Stromal cell of bone marrow (primary cell): ENCODE measurements around the gene MYO3B.
"Not testable (repeated sequence)": the region's sequence is repeated elsewhere in the genome, so short reads cannot be mapped to it uniquely, and the experiment has no call there.

ENCODE experiments used
- DNase-seq: peaks from one replicate; pipeline ENCODE4 v3.0.0-alpha.2; 2012; ENCODE audit warnings: low read depth

The MYO3B gene

DNA sequence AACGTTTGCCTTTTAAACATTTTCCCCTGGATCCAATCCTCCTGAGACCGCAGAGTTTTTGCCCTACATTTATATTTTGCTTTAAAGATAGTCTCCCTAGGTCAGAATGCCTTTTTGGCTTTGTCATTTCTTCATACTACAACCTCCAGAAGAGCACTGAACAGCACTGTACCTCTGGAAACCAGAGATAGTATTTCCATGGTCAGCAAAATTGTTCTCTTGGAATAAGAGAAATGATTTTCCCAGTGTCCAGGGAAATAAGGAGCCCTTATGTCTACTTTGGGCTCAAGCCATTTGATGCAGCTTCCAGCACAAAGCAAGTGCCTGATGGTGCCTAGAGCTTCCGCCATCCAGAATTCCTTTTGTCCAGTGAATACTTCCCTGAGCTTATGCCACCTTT, 461.7 kb downstream of the MYO3B start:
- no peak for DNase-seq

GRCh38 chr2:170641961-170642360, 464.0 kb downstream of the MYO3B start:
- no peak for DNase-seq

GRCh38 chr2:170643346-170643745, 465.4 kb downstream of the MYO3B start:
- no peak for DNase-seq

- no peak for DNase-seq
These were observed 469.9 kb downstream of the MYO3B start for GRCh38 chr2:170647741-170648436.

DNA sequence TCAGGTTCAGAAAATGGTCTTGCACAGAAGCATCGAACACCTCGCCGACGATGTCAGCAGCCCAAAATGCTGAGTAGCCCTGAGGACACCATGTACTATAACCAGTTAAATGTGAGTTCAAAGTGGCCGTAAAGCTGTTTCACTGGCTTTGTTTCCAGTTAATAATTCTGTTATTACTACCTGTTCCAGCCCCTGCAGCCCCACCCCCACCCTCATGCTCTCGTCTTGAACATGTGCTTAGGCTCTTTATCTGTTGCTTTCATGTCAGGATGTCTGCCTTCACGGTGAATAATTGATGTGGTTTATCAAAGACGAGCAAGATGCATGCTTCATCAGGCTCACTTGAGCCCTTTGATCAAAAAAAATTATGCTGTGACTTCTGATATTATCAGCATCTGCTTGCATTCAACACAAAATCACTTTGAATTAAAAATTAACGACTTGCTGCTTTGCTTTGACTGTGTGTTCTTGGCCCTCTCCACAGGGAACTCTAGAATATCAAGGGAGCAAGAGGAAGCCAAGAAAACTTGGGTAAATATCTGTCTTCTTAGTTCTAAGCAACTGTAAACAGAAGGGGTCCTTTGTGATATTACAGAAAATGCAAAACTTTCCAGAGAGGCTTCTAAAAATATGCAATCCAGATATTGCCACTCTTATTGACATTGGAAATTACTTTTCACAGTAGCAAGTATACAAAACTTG, 473.8 kb downstream of the MYO3B start:
- no peak for DNase-seq

DNA sequence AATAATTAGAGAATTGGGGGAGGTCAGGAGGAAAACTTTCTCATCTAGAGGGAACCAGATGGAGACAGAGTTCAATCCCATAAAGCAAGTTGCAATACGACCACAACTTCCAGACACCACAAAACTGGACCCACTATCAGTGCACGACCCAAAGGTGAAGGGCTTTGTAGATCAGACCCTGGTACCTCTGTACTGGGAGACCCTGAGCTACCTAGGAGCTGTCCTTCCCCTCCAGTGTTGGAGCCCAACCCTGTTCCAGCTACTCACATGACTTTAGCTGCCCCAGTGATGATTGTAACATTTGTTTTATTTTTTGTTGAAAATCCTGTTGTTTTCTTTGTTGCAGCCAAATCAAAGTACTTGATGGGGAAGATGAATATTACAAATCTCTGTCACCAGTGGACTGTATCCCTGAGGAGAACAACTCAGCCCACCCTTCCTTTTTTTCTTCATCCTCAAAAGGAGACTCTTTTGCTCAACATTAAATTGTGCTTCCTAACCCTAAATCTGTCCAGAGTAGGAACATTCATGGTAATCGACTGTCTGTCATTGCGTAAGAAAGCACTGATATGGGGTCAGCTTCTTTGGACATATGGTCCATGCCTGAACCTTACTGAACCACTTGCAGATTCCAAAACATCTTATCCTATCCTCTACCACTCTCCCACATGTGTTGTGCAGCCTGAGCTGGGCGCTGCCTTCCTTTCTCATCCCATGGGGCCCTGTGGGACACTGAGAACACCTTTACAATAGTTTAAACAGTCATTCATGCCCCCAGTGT, 474.9 kb downstream of the MYO3B start:
- DNase-seq, result no peak

- DNase-seq, result no peak
These were observed 478.7 kb downstream of the MYO3B start for GRCh38 chr2:170656669-170657068.

- DNase-seq, result no peak
These were observed 482.5 kb downstream of the MYO3B start for GRCh38 chr2:170660409-170660808.

DNA sequence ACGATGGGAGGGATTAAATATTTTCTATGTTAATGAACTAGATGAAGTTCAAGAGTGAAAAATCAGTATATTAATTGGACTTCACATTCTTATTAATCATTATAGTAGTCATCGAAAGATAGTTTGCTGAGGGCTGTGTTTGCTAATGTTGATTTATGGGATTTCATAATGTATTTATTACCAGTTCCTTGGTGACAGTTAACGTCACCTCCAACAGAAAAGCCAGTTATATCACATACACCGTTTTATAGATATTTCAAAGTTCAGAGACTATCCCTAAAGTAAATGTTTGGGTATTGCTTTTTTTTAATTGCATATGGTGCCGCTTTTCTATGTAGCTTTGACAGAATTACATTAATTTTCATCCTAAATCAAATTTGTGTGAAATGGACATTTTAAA, 487.8 kb downstream of the MYO3B start:
- DNase-seq, result no peak

GRCh38 chr2:170669909-170670308, 492.0 kb downstream of the MYO3B start:
- DNase-seq, result no peak

GRCh38 chr2:170670651-170671050, 492.7 kb downstream of the MYO3B start:
- no peak for DNase-seq

- DNase-seq, result no peak
These were observed 493.1 kb downstream of the MYO3B start for GRCh38 chr2:170671079-170671478.

DNA sequence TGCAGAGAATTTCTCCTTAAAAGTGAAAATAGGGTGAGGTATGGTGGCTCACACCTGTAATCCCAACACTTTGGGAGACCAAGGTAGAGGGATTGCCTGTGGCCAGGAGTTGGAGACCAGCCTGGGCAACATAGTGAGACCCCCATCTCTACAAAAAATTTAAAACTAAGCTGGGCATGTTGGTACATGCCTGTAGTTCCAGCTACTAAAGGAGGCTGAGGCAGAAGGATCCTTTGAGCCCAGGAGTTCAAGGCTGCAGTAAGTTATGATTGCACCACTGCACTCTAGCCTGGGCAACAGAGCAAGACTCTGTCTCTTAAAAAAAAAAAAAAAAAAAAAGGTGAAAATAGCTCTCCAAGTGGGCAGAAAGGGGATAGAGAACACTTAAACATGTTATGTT, 496.3 kb downstream of the MYO3B start:
- DNase-seq, result not testable (repeated sequence)

DNA sequence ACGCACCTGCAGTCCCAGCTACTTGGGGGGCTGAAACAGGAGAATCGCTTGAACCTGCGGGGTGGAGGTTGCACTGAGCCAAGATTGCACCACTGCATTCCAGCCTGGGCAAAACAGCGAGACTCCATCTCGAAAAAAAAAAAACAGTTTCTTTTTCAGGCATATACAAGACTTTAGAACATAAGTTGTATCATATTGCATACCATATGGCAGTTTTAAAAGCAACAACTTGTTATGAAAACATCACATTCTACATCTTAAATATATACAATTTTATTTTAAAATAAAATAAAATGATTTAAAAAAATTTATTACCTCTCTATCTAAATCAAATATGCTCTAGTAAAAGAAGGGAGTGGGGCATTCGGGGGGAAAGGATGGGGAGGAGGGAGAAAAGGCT, 497.8 kb downstream of the MYO3B start:
- no peak for DNase-seq

- DNase-seq, result no peak
These were observed 501.7 kb downstream of the MYO3B start for GRCh38 chr2:170679607-170680079.

DNA sequence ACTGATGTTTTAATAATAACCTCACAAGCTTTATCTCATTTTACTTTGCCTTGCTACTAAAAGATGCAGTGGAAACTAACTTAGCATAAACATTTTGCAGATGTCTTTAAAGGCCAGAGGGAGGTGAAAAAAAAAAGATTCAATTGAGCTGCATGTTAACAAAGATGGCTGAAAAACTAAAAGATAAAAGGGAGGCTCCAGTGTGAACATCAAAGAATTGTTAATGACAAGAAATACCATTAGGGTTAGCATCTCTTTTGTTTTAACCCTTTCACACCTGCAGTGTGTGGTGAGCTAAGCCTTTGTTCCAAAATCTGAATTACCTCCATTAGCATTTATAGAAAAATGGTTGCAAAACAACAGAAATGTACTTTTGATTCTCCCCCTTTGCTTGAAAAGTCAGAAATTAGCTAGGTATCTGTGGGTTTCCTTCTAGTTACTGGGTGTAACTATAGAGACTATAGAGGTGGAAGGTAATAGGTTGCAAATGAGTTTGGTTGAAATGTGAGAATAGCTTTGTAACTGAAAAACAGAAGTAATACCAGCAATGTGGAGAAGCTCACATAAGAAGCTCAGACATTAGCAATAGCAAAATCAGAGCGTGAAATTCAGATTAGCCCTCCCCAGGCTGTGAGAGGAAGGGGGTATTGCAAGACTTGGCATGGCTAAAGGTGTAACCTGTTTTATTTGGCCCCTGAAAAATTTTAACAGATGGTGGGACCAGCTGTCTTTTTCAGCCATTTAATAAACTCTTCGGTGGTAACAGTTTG, 502.4 kb downstream of the MYO3B start:
- no peak for DNase-seq

- DNase-seq, result no peak
These were observed 503.4 kb downstream of the MYO3B start for GRCh38 chr2:170681311-170681710.

GRCh38 chr2:170685591-170685990, 507.6 kb downstream of the MYO3B start:
- DNase-seq, result no peak

DNA sequence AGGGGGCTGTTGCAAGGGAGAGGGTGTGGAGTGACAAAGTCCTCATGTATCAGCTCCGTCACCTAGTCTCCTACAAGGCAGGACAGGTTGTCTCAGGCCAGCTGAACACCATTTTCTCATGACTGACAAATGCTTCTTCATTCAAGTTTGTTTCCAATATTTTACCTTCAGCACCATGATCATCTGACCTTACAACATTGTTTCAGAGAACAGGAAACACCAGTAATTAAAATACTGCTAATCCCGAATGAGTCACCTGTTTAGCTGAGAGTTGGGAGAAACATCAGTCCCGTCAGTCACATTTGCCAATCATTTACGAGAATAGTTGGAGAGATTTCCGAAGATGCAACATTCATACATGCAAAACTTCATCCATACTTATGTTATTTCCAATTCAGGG, 511.5 kb downstream of the MYO3B start:
- no peak for DNase-seq

GRCh38 chr2:170690640-170691039, 512.7 kb downstream of the MYO3B start:
- no peak for DNase-seq

- DNase-seq, result no peak
These were observed 516.4 kb downstream of the MYO3B start for GRCh38 chr2:170694316-170694715.
